ENCODE data around the gene GPR85. TPM values are rescaled to one million over a fixed set of nuclear protein-coding genes. Genes with fewer than 3 reads are reported as not detected.

GPR85 gene
- total and polyA plus RNA-seq, 10 of the 15 experiments (the other 5 are each of a cell fraction or from before 2014, with no cell fraction given), result 0.05 to 0.38 TPM; not detected in 8

- RAD21 ChIA-PET (ENCODE audit: unreplicated experiment), result no interaction called here
- H3K79me2 ChIP-seq (ENCODE audit: control insufficient read depth, insufficient read depth, low read length), result no peaks in the 10 kb centered on the region
- BruUV-seq (replicated peaks), result no TSS peak
- DNase-seq (ENCODE audit: low read depth, low spot score) (no peak), FAIRE-seq (no peak), ATAC-seq (no peak)
- intact Hi-C loops (cut with micrococcal nuclease; ENCODE audit: unreplicated experiment), result no loop called here
- no peaks in the 10 kb centered on the region for H4K20me1 ChIP-seq (ENCODE audit: control insufficient read depth, insufficient read depth)
- POLR2A ChIA-PET, result no interaction called here
- no peaks in the 10 kb centered on the region for H3K36me3 ChIP-seq (ENCODE audit: control insufficient read depth in 2 of 2, insufficient read depth in 2 of 2, low read length in 1 of 2)
- TF ChIP-seq SMAD1 (IDR thresholded peaks at IDR 0.05; ENCODE audit: low read depth, partially characterized antibody) (no peak), NRF1 (conservative IDR thresholded peaks at IDR 0.05; ENCODE audit: low read depth, low read length) (no peak), ASH2L (IDR thresholded peaks at IDR 0.05; ENCODE audit: borderline replicate concordance, low read depth) (no peak), PRDM15 (CRISPR knock-in tag; IDR thresholded peaks at IDR 0.05) (no peak), SPI1 (IDR thresholded peaks at IDR 0.05; ENCODE audit: borderline replicate concordance, insufficient read depth, low read depth, low read length) (no peak), MTA3 (IDR thresholded peaks at IDR 0.05; ENCODE audit: borderline replicate concordance, low read length) (no peak), SMC3 (IDR thresholded peaks at IDR 0.05; ENCODE audit: borderline replicate concordance, low read length) (no peak), SIX5 (IDR thresholded peaks at IDR 0.05; ENCODE audit: low read depth, low read length, severe bottlenecking) (no peak), POLR2AphosphoS2 (IDR thresholded peaks at IDR 0.05; ENCODE audit: low read depth, low read length) (no peak), RB1 (IDR thresholded peaks at IDR 0.05; ENCODE audit: borderline replicate concordance) (no peak)
- in situ Hi-C loops (cut with MboI), result no loop called here
- no peak overlapping the region for H3K27ac ChIP-seq (ENCODE audit: control insufficient read depth, insufficient read depth)
- H3K4me2 ChIP-seq (ENCODE audit: control insufficient read depth, insufficient read depth), result no peak overlapping the region
- no peaks in the 10 kb centered on the region for H3K9me3 ChIP-seq (replicated peaks; ENCODE audit: control insufficient read depth, insufficient read depth, low read length)
- no peaks in the 10 kb centered on the region for H3K4me1 ChIP-seq (ENCODE audit: control insufficient read depth, insufficient read depth, low read length)
- no peak overlapping the region for H2AFZ ChIP-seq (ENCODE audit: control insufficient read depth, low read depth, low read length)
- CTCF ChIA-PET, result no interaction called here
- H3K9ac ChIP-seq (ENCODE audit: control insufficient read depth, insufficient read depth, low read length), result no peak overlapping the region
- H3K27me3 ChIP-seq (replicated peaks in 1 of 2; ENCODE audit: control insufficient read depth in 2 of 2, insufficient read depth in 2 of 2, low read length in 1 of 2), result no peaks in the 10 kb centered on the region
- SMC1A ChIA-PET (ENCODE audit: uncharacterized antibody, unreplicated experiment), result no interaction called here
- H3K4me3 ChIP-seq, result no peak overlapping the region
These were observed 42.2 kb downstream of the GPR85 start for GRCh38 chr7:113044394-113044793.
